GM12891 (cell line): ENCODE data around the gene CEP192.
A peak's percentile ranks its signal among the peaks of the same experiment; 100 is the strongest.

ENCODE experiments used
- DNase-seq: peaks from one replicate; pipeline ENCODE4 v3.0.0; 2011; ENCODE audit warnings: low spot score; ENCODE audit not compliant: insufficient read length
- FAIRE-seq: peaks from 2 replicates; lab custom pipeline; 2011; peaks lifted over from hg19 to GRCh38; lab: Jason Lieb, UNC
- PAX5 ChIP-seq: IDR thresholded peaks from 2 replicates; pipeline ENCODE4 v1.6.1; 2011; ENCODE audit warnings: low read length, moderate library complexity, mild to moderate bottlenecking; ENCODE audit not compliant: insufficient read depth, severe bottlenecking
- POLR2A ChIP-seq: IDR thresholded peaks from 2 replicates; pipeline ENCODE4 v1.6.1; 2011; ENCODE audit warnings: low read depth, low read length, control low read depth
- POLR2AphosphoS5 ChIP-seq: IDR thresholded peaks from 2 replicates; pipeline ENCODE4 v1.6.1; 2011; ENCODE audit warnings: low read depth, low read length, control low read depth
- POU2F2 ChIP-seq: IDR thresholded peaks from 2 replicates; pipeline ENCODE4 v1.6.1; 2011; ENCODE audit warnings: low read depth, mild to moderate bottlenecking, control low read depth, low read length, moderate library complexity
- SPI1 ChIP-seq: IDR thresholded peaks from 2 replicates; pipeline ENCODE4 v1.6.1; 2011; ENCODE audit warnings: low read depth, low read length, control low read depth
- TAF1 ChIP-seq: IDR thresholded peaks from 2 replicates; pipeline ENCODE4 v1.6.1; 2011; ENCODE audit warnings: low read depth, low read length, control low read depth

CEP192 gene

GRCh38 chr18:13112982-13113381 is 121.8 kb downstream of the CEP192 start:
- DNase-seq (no peak), FAIRE-seq (no peak)
- TF ChIP-seq POLR2AphosphoS5 (no peak), SPI1 (no peak), POLR2A (no peak), PAX5 (no peak), POU2F2 (no peak)

DNA sequence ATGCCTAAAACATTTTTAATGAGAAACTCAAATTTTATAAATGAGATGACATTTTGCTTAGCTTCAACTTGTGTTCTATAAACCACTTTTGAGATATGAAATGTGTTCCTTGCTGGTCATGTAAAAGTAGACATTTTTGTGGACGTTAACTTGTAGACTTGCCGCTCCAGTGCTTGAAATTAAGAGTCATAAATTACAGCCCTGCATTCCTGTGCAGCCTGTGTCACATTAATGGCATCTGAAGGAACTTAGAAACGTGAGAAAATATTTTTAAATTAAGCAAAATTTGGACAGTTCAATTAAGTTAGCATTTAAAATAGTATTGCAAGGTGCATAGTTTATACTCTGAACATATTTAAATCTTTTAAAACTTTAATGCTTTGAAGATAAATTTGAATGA is 129.1 kb downstream of the CEP192 start:
- TF ChIP-seq POU2F2 = no peak
- TF ChIP-seq TAF1 = no peak
- TF ChIP-seq POLR2AphosphoS5 = no peak
- TF ChIP-seq PAX5 = no peak
- TF ChIP-seq SPI1 = no peak
- TF ChIP-seq POLR2A = no peak
- DNase-seq (no peak), FAIRE-seq (no peak)

GRCh38 chr18:13120983-13121441 is 129.8 kb downstream of the CEP192 start:
- FAIRE-seq (peak; percentile 55), DNase-seq (no peak)
- no peak for TF ChIP-seq SPI1
- TF ChIP-seq TAF1 = no peak
- no peak for TF ChIP-seq POU2F2

GRCh38 chr18:13124411-13124810 is 133.2 kb downstream of the CEP192 start:
- no peak for TF ChIP-seq POLR2A
- TF ChIP-seq TAF1 = no peak
- TF ChIP-seq PAX5 = no peak
- no peak for TF ChIP-seq POU2F2
- no peak for TF ChIP-seq POLR2AphosphoS5
- TF ChIP-seq SPI1 = no peak
- no peak for FAIRE-seq

GRCh38 chr18:13125191-13125590 is 134.0 kb downstream of the CEP192 start:
- FAIRE-seq (no peak), DNase-seq (no peak)
- TF ChIP-seq TAF1 = no peak

More at GRCh38 chr18:13124411-13124810, 133.2 kb downstream of the CEP192 start:
- DNase-seq = no peak

DNA sequence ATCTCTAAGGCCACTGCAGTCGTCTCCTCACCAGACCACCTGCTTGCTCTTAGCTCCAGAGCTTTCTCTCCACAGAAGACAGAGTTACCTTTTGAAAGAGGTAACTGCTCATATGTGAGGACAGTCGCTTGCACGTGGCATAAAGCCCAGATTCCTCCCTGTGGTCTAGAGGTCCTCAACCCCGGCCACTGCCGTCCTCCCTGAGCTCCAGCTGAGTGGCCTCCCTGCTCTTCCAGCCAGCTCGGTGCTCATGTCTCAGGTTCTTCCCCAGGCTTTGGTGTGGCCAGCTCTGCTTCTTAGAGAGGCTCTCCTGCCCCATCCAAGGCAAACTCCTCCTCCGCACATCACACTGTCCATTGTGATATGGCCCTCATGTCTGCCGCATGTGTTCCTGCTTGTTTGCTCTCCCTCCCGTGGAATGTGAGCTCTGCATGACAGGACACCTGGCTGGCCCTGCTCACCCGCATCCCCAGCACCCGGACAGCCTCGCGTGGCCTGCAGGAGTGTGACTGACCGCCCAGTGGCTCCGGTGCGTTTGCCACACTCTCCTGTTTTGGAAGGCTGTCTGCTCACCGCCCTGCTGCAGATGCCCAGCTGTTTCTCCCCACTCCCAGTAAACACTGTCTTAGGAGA is 135.9 kb downstream of the CEP192 start:
- FAIRE-seq (no peak), DNase-seq (no peak)
- TF ChIP-seq PAX5 = no peak
- TF ChIP-seq POLR2AphosphoS5 = 0 out of 2 replicates have a peak, but pooled peaks have one; percentile 20

DNA sequence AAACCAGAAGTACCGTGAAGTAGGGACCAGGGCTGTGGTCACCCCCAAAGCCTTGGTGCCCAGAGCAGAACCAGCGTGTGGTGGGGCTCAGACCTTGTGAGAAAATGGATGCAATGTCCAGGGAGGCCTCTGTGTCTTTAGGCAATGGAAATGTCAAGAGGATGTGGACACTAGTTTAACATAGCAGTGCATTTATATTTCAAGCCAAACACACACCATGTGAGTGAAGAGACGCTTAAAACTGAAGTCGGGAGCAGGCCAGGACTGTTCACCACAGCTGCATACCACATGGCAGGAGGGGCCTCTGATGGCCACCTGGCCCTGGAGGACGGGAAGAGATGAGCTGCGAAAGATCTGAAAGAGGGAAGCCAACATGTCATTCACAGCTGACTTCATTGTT is 140.1 kb downstream of the CEP192 start:
- DNase-seq (no peak), FAIRE-seq (no peak)
- TF ChIP-seq POU2F2 (no peak), PAX5 (no peak), POLR2AphosphoS5 (no peak), SPI1 (no peak), POLR2A (no peak), TAF1 (no peak)

- no peak for FAIRE-seq
- TF ChIP-seq POLR2AphosphoS5 = no peak
- TF ChIP-seq TAF1 = no peak
- TF ChIP-seq POU2F2 = no peak
- TF ChIP-seq SPI1 = no peak
- no peak for TF ChIP-seq POLR2A
- TF ChIP-seq PAX5 = no peak
Measured at GRCh38 chr18:13134551-13135401, 143.6 kb downstream of the CEP192 start.

DNA sequence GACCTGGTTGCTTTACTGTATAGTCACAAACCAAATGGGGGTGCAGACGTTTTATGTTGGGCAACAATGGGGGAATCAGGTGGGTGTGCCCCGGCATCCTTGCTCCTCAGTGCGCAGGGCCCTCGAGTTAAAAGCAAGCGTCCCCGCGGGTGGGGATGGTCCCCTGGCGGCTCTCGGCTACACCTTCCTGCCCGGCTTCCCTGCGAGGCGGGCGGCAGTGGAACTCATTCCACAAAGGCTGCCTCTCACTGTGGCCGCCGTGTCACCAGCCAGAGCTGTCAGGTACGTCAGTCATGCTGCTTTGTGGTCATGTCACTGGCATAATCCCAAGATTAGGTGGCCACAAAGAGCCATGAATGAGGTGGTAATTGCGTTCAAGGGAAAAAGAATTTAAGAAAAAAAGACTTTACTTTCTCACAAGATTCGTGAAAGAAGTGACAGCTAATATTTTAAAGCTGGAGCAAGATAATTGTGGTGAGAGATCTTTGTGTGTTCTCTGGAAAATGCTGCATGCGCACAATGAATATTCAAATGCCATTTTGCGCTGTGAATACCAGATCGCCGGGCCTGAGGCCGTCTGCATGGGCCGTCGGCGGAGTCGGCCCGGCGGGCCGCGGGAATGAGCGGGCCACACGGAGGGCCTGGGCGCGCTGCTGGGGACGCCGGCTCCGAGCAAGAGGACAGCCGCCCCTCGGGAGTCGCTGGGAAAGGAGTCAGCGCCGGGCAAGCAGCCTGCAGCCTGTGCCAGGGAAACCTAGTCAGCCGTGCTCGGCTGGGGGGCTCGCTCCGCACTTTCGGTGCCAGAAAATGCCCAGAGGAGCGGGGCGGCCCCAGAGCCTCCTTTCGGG is 145.1 kb downstream of the CEP192 start:
- peak; percentile 42 for DNase-seq
- no peak for FAIRE-seq
- no peak for TF ChIP-seq POLR2A
- TF ChIP-seq POU2F2 = no peak
- no peak for TF ChIP-seq PAX5
- TF ChIP-seq SPI1 = no peak
- TF ChIP-seq POLR2AphosphoS5 = no peak
- no peak for TF ChIP-seq TAF1

More at GRCh38 chr18:13134551-13135401, 143.6 kb downstream of the CEP192 start:
- no peak for DNase-seq
